ENCODE results near the gene PBRM1.

- TF ChIP-seq, protein P1, sequence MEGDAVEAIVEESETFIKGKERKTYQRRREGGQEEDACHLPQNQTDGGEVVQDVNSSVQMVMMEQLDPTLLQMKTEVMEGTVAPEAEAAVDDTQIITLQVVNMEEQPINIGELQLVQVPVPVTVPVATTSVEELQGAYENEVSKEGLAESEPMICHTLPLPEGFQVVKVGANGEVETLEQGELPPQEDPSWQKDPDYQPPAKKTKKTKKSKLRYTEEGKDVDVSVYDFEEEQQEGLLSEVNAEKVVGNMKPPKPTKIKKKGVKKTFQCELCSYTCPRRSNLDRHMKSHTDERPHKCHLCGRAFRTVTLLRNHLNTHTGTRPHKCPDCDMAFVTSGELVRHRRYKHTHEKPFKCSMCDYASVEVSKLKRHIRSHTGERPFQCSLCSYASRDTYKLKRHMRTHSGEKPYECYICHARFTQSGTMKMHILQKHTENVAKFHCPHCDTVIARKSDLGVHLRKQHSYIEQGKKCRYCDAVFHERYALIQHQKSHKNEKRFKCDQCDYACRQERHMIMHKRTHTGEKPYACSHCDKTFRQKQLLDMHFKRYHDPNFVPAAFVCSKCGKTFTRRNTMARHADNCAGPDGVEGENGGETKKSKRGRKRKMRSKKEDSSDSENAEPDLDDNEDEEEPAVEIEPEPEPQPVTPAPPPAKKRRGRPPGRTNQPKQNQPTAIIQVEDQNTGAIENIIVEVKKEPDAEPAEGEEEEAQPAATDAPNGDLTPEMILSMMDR (IDR thresholded peaks at IDR 0.05), result no peak
- peak in 1 of 3 donors; percentile 57 for TF ChIP-seq POLR2AphosphoS5 (IDR thresholded peaks at IDR 0.05)
- TF ChIP-seq POLR2A (IDR thresholded peaks at IDR 0.05), result no peak
Observed at GRCh38 chr3:52670621-52671521, 14.8 kb downstream of the PBRM1 start.

Data from stomach (tissue), 4 donors.